ENCODE results near the gene DYNLL1.
"Not testable (repeated sequence)": the region's sequence is repeated elsewhere in the genome, so short reads cannot be mapped to it uniquely, and the experiment has no call there.

The DYNLL1 gene

DNA sequence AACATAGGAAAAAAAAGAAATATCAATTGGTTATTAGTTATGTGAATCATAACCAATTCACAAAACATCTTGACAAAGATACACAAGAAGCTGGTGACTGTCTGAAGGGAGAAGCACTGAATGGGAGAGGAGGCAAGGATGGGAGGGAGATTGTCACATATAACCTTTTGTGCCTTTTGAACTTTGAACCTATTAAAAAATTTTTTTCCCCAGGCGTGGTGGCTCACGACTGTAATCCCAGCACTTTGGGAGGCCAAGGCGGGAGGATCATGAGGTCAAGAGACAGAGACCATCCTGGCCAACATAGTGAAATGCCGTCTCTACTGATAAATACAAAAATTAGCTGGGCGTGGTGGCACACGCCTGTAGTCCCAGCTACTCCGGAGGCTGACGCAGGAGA lies 12.6 kb downstream of the DYNLL1 start:
- H3K4me3 ChIP-seq (ENCODE audit: control insufficient read depth, low read depth, low read length) = no peak overlapping the region
- TF ChIP-seq, protein P1, sequence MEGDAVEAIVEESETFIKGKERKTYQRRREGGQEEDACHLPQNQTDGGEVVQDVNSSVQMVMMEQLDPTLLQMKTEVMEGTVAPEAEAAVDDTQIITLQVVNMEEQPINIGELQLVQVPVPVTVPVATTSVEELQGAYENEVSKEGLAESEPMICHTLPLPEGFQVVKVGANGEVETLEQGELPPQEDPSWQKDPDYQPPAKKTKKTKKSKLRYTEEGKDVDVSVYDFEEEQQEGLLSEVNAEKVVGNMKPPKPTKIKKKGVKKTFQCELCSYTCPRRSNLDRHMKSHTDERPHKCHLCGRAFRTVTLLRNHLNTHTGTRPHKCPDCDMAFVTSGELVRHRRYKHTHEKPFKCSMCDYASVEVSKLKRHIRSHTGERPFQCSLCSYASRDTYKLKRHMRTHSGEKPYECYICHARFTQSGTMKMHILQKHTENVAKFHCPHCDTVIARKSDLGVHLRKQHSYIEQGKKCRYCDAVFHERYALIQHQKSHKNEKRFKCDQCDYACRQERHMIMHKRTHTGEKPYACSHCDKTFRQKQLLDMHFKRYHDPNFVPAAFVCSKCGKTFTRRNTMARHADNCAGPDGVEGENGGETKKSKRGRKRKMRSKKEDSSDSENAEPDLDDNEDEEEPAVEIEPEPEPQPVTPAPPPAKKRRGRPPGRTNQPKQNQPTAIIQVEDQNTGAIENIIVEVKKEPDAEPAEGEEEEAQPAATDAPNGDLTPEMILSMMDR (IDR thresholded peaks at IDR 0.05; ENCODE audit: control insufficient read depth, insufficient read depth, low read depth, low read length, missing control alignments) = no peak
- DNase-seq (ENCODE audit: low read depth) = no peak

DNA sequence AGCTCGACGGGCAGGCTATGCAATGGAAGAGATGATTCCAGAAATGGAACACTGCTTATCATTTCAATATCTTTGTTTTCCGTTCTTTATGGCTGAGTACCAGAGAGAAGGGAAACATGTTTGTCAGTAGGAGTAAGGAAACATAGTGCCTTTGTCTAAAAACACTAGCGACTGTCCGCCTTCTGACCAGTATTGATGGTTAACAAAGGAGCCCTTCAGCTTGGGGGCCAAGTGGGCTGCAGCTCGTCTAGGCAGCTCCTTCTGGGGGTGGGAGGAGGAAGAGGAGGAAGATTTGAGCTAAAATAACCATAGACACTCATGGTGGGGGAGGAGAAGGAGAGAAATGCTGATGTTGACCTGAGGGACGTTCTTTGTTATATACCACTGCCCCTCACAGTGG lies 18.1 kb downstream of the DYNLL1 start:
- no peak for DNase-seq (ENCODE audit: low read depth)
- no peak overlapping the region for H3K4me3 ChIP-seq (ENCODE audit: control insufficient read depth, low read depth, low read length)
- TF ChIP-seq, protein P1 (IDR thresholded peaks at IDR 0.05; ENCODE audit: control insufficient read depth, insufficient read depth, low read depth, low read length, missing control alignments) = no peak

DNA sequence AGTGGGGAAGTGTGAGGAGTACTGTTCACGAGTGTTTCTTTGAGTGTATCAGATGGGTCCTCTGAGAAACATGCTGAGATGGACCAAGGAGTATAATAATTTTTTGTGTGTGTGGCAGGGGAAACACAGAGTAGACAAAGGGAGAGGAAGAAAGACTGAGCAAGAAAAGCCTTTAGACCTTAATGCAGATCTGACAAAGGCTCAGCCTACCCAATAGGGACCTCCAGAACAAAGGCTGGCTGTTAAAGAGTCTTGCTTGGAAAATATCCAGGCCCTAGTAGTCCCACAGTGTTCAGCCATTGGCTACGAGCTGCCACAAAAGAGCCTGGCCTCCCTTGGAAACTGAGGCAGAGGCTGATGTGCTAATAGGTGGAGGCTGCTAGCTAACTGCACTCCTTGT lies 19.6 kb downstream of the DYNLL1 start:
- TF ChIP-seq, protein P1 (IDR thresholded peaks at IDR 0.05; ENCODE audit: control insufficient read depth, insufficient read depth, low read depth, low read length, missing control alignments) = no peak
- DNase-seq (ENCODE audit: low read depth) = no peak
- no peak overlapping the region for H3K4me3 ChIP-seq (ENCODE audit: control insufficient read depth, low read depth, low read length)

DNA sequence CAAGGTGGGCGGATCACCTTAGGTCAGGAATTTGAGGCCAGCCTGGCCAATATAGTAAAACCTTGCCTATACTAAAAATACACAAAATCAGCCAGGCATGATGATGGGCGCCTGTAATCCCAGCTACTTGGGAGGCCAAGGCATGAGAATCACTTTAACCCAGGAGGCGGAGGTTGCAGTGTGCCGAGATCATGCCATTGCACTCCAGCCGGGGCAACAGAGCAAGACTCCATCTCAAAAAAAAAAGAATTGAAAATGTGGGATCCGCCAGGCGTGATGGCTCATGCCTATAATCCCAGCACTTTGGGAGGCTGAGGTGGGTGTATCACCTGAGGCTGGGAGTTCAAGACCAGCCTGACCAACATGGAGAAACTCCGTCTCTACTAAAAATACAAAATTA lies 23.4 kb downstream of the DYNLL1 start:
- DNase-seq (ENCODE audit: low read depth); H3K4me3 ChIP-seq (ENCODE audit: control insufficient read depth, low read depth, low read length): not testable (repeated sequence)

DNA sequence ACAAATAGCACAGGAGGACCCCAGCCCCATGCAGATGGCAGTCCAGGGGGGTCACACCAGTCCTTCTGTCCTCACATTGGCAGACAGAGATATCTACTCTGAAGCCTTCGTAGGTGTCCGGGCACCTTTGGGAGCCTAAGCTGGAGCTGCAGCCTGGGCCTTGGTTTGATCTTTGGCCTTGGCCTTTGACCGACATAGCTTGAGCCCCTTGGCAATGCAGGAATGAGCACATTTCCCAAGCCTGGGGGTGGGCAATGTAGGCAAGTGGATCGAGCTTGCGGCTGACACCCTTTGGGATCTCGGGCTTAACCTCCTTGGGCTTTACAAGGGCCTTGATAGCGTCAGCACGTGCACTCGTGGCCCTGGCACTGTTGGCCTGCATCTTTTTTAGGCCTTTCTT lies 26.7 kb downstream of the DYNLL1 start:
- no peak for DNase-seq (ENCODE audit: low read depth)
- no peak overlapping the region for H3K4me3 ChIP-seq (ENCODE audit: control insufficient read depth, low read depth, low read length)
- TF ChIP-seq, protein P1 (IDR thresholded peaks at IDR 0.05; ENCODE audit: control insufficient read depth, insufficient read depth, low read depth, low read length, missing control alignments) = no peak

DNA sequence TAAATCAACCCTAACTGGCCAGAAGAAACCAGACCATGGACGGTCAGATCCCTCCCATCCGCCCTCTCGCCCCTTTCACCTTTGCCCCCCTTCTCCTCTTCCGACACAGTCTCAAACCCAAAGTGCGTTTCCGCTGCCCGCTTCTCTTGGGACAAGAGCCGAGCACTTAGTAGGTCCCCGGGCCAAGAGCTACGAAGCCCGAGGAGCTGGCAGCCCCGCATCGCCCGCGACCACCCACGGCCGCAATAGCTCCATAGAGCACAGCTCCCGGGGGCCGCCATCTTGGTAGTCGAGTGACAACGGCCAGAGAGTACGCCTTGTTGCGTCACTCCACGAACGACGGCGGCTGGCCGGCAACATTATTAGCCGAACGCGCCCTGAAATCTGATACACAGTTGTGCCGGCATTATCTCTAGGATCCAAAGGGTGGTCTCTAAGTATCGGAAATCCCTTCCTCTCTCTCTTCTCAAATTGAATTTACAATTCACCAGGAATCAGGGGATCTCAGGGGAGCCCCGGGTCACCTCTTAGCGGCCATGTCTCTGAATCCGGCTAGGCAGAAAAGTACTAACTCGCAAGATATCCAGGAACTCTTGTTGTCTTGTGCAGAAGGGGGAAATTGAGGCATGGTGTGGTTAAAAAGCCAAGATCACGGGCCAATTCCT lies 33.1 kb downstream of the DYNLL1 start, which contains the start of gene COQ5:
Gene COQ5, minus strand, starts transcription at position 298 of the 665 bp plus-strand sequence. Its CDS starts 17 bp downstream, at position 281.
- peak within 1 kb of the TSS; percentile 85 for H3K4me3 ChIP-seq (ENCODE audit: control insufficient read depth, low read depth, low read length)
- no peak for DNase-seq (ENCODE audit: low read depth)
- TF ChIP-seq, protein P1 (IDR thresholded peaks at IDR 0.05; ENCODE audit: control insufficient read depth, insufficient read depth, low read depth, low read length, missing control alignments) = no peak

DNA sequence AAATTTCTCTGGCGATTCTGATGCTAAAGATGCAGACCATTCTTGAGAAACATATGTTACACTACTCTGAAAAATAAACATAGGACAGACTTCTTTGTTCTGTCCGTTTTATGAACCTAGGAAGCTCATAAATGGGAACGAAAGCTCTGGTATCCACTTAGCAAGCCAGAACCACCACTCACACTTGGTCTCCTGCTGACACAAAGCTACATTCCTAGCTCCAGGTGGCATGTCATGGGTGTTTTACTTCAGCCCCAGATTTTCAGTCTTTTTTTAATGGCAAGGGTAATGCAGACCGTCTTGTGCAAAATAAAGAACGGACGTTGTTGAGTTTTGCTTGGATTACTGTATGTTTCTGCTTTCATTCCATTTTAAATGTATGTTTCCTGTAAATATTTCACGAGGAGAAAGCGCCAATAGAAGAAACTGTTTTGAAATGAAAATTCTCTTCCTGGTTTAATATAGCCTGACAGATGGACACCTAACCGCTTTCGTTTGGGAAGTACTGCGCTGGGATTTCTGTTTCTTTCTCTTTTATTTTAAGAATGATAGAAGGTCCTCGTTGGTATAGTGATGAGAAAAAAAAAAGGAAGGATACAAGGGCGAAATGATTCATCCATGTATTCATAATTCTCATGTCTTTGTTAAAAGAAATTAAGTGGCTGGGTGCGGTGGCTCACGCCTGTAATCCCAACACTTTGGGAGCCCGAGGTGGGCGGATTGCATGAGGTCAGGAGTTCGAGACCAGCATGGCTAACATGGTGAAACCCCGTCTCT lies 33.9 kb downstream of the DYNLL1 start:
- DNase-seq (ENCODE audit: low read depth) = no peak
- peak overlapping the region; percentile 85 for H3K4me3 ChIP-seq (ENCODE audit: control insufficient read depth, low read depth, low read length)
- TF ChIP-seq, protein P1 (IDR thresholded peaks at IDR 0.05; ENCODE audit: control insufficient read depth, insufficient read depth, low read depth, low read length, missing control alignments) = peak; percentile 18

DNA sequence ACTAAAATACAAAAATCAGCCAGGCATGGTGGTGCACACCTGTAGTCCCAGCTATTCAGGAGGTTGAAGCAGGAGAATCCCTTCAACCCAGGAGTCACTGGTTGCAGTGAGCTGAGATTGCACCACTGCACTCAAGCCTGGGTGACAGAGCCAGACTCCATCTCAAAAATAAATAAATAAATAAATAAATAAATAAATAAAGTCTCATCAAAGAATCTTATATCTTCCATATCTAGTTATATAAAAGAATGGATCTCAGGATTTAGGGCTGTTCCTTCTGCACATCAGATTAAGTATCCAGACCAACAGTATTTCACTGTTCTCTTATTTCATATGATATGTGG lies 34.5 kb downstream of the DYNLL1 start:
- H3K4me3 ChIP-seq (ENCODE audit: control insufficient read depth, low read depth, low read length) = peak overlapping the region; percentile 85; the same call in 1 of the 2 replicates
- not testable (repeated sequence) for DNase-seq (ENCODE audit: low read depth)

All from AG09309 (cell line).